OCI-LY1 (cell line): ENCODE data around the gene TNS3.

Experiments used
- EZH2 ChIP-seq: fragments of 200-600 bp; sonication (generic), shearing (Covaris generic); IDR thresholded peaks from 2 replicates; pipeline ENCODE4 v1.8.0; 2017; ENCODE audit warnings: borderline replicate concordance, mixed run types, mild to moderate bottlenecking, antibody characterized with exemption, low read length, moderate library complexity, mixed read lengths
- TF ChIP-seq, protein P1 (sequence below): fragments of 200-600 bp; sonication (generic), shearing (Covaris generic); IDR thresholded peaks from 2 replicates; pipeline ENCODE4 v1.5.1; 2017; ENCODE audit warnings: mild to moderate bottlenecking, antibody characterized with exemption, low read length, moderate library complexity, mixed read lengths

DNA sequence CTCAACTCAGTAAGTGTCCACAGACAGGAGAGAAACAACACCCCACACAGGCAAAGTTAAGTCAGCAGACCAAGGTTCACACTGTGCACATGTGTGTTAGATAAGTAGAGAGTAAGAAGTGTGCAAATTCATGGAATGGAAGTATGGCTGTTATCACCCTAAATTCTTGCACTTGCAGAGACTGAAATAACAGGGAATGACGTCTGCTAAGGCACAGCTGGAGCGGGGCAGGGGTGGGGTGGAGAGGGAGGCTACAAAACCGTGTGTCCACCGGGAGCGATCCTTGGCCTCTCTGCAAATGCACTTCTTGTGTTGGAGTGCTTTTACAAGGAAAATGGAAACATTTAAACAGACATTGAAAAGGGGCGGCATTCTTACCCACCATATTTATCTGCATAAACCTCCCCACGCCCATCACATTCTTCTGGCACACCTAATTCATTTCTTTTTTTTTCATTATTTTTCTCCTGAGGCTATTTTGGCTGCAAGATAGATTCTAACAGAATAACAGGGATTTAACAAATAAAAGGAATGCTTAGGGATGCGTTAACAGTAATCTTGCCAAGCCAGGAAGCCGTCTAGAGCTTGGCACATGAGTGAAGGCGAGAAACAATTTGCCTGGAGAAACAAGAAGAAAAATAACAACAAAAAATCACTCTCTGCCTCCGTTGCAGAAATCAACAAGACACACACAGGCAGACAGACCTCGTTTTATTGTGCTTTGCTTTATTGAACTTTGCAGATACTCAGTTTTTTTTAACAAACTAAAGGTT is 30.1 kb downstream of the TNS3 start:
- TF ChIP-seq, protein P1, sequence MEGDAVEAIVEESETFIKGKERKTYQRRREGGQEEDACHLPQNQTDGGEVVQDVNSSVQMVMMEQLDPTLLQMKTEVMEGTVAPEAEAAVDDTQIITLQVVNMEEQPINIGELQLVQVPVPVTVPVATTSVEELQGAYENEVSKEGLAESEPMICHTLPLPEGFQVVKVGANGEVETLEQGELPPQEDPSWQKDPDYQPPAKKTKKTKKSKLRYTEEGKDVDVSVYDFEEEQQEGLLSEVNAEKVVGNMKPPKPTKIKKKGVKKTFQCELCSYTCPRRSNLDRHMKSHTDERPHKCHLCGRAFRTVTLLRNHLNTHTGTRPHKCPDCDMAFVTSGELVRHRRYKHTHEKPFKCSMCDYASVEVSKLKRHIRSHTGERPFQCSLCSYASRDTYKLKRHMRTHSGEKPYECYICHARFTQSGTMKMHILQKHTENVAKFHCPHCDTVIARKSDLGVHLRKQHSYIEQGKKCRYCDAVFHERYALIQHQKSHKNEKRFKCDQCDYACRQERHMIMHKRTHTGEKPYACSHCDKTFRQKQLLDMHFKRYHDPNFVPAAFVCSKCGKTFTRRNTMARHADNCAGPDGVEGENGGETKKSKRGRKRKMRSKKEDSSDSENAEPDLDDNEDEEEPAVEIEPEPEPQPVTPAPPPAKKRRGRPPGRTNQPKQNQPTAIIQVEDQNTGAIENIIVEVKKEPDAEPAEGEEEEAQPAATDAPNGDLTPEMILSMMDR, result no peak
- TF ChIP-seq EZH2, result no peak
